MM.1S (cell line): Measurements from ENCODE around the gene CFAP90.

Experiments
- DNase-seq: peaks from one replicate; pipeline ENCODE4 v3.0.0-alpha.2; 2015
- H2AFZ ChIP-seq: fragments of 300-600 bp; sonication (generic); 2 replicates; pipeline ENCODE4 v1.6.0; 2016; ENCODE audit warnings: antibody characterized with exemption, low read length
- H3F3A ChIP-seq: fragments of 300-600 bp; sonication (generic); 2 replicates; pipeline ENCODE4 v1.6.1; 2016; ENCODE audit warnings: mild to moderate bottlenecking, antibody characterized with exemption, low read length, moderate library complexity, mixed read lengths; ENCODE audit not compliant: insufficient read depth
- H3K27ac ChIP-seq: fragments of 300-600 bp; sonication (generic); 2 replicates; pipeline ENCODE4 v1.5.1; 2016; ENCODE audit warnings: mild to moderate bottlenecking, low read length
- H3K27me3 ChIP-seq: fragments of 300-600 bp; sonication (generic); replicated peaks from 2 replicates; pipeline ENCODE4 v1.6.0; 2016; ENCODE audit warnings: low read length; ENCODE audit not compliant: insufficient read depth
- H3K36me3 ChIP-seq: fragments of 300-600 bp; sonication (generic); replicated peaks from 2 replicates; pipeline ENCODE4 v1.6.1; 2016; ENCODE audit warnings: mild to moderate bottlenecking, low read length, mixed read lengths; ENCODE audit not compliant: insufficient read depth
- H3K4me1 ChIP-seq: fragments of 300-600 bp; sonication (generic); 2 replicates; pipeline ENCODE4 v1.6.1; 2016; ENCODE audit warnings: low read length, mixed read lengths
- H3K4me2 ChIP-seq: fragments of 300-600 bp; sonication (generic); 2 replicates; pipeline ENCODE4 v1.6.0; 2016; ENCODE audit warnings: low read depth, low read length
- H3K4me3 ChIP-seq: fragments of 300-600 bp; sonication (generic); 2 replicates; pipeline ENCODE4 v1.5.1; 2016; ENCODE audit warnings: low read length, mixed read lengths
- H3K79me2 ChIP-seq: fragments of 300-600 bp; sonication (generic); 2 replicates; pipeline ENCODE4 v1.6.1; 2016; ENCODE audit warnings: mixed run types, low read length, mixed read lengths
- H3K9ac ChIP-seq: fragments of 300-600 bp; sonication (generic); 2 replicates; pipeline ENCODE4 v1.6.1; 2016; ENCODE audit warnings: low read length, mixed read lengths
- H3K9me2 ChIP-seq: fragments of 300-600 bp; sonication (generic); replicated peaks from 2 replicates; pipeline ENCODE4 v1.6.1; 2016; ENCODE audit warnings: mild to moderate bottlenecking, low read length, mixed read lengths; ENCODE audit not compliant: insufficient read depth
- H3K9me3 ChIP-seq: fragments of 300-600 bp; sonication (generic); replicated peaks from 2 replicates; pipeline ENCODE4 v1.6.1; 2016; ENCODE audit warnings: mild to moderate bottlenecking, low read length, mixed read lengths; ENCODE audit not compliant: insufficient read depth
- H4K20me1 ChIP-seq: fragments of 300-600 bp; sonication (generic); 2 replicates; pipeline ENCODE4 v1.6.1; 2016; ENCODE audit warnings: mild to moderate bottlenecking, low read length, moderate library complexity, mixed read lengths; ENCODE audit not compliant: insufficient read depth
- CTCF ChIP-seq: fragments of 300-600 bp; sonication (generic); IDR thresholded peaks from 2 replicates; pipeline ENCODE4 v1.5.1; 2016; ENCODE audit warnings: antibody characterized with exemption, low read length, mixed read lengths
- EZH2 ChIP-seq: fragments of 300-600 bp; sonication (generic); optimal IDR thresholded peaks from 2 replicates; pipeline ENCODE3; 2017; ENCODE audit warnings: low read depth, mild to moderate bottlenecking, antibody characterized with exemption, low read length, mixed read lengths
- EZH2phosphoT487 ChIP-seq: fragments of 300-600 bp; sonication (generic); IDR thresholded peaks from 2 replicates; pipeline ENCODE4 v1.6.1; 2018; ENCODE audit warnings: antibody characterized with exemption, low read length

The CFAP90 gene

GRCh38 chr5:7851240-7851592, 283 bp upstream of the CFAP90 start:
- Histone ChIP-seq H3K27me3 (no peaks in the 10 kb centered on the region), H3K4me1 (no peaks in the 10 kb centered on the region), H3K4me2 (peak overlapping the region; percentile 32; the same call in 1 of the 2 replicates), H3K36me3 (no peaks in the 10 kb centered on the region), H4K20me1 (no peaks in the 10 kb centered on the region), H3F3A (no peaks in the 10 kb centered on the region), H2AFZ (no peak overlapping the region), H3K9me3 (no peaks in the 10 kb centered on the region), H3K79me2 (no peaks in the 10 kb centered on the region), H3K9me2 (no peaks in the 10 kb centered on the region), H3K4me3 (no peak overlapping the region), H3K9ac (no peak overlapping the region), H3K27ac (no peak overlapping the region)
- DNase-seq: no peak
- TF ChIP-seq EZH2: no peak
- no peak for TF ChIP-seq EZH2phosphoT487
- no peak for TF ChIP-seq CTCF

- H3K9me2 ChIP-seq: no peaks in the 10 kb centered on the region
- H3K9ac ChIP-seq: no peak overlapping the region
- H3K36me3 ChIP-seq: no peaks in the 10 kb centered on the region
- no peak overlapping the region for H2AFZ ChIP-seq
- H3K9me3 ChIP-seq: no peaks in the 10 kb centered on the region
- no peaks in the 10 kb centered on the region for H3K79me2 ChIP-seq
- TF ChIP-seq EZH2phosphoT487 (no peak), CTCF (no peak), EZH2 (no peak)
- H3F3A ChIP-seq: no peaks in the 10 kb centered on the region
- no peak overlapping the region for H3K27ac ChIP-seq
- DNase-seq: no peak
- no peaks in the 10 kb centered on the region for H3K4me1 ChIP-seq
- no peaks in the 10 kb centered on the region for H3K27me3 ChIP-seq
- H3K4me3 ChIP-seq: no peak overlapping the region
- H3K4me2 ChIP-seq: no peak overlapping the region
- no peaks in the 10 kb centered on the region for H4K20me1 ChIP-seq
These were observed 1.1 kb downstream of the CFAP90 start for GRCh38 chr5:7849681-7850394.

GRCh38 chr5:7848296-7848695, 2.6 kb downstream of the CFAP90 start:
- no peaks in the 10 kb centered on the region for H3K27me3 ChIP-seq
- TF ChIP-seq CTCF (no peak), EZH2 (no peak), EZH2phosphoT487 (no peak)
- no peaks in the 10 kb centered on the region for H3K36me3 ChIP-seq
- H3K9ac ChIP-seq: no peak overlapping the region
- H3K79me2 ChIP-seq: no peaks in the 10 kb centered on the region
- H2AFZ ChIP-seq: no peak overlapping the region
- H3K4me1 ChIP-seq: no peaks in the 10 kb centered on the region
- H3K9me2 ChIP-seq: no peaks in the 10 kb centered on the region
- no peak overlapping the region for H3K4me3 ChIP-seq
- H3K4me2 ChIP-seq: no peak overlapping the region
- no peaks in the 10 kb centered on the region for H4K20me1 ChIP-seq
- no peak for DNase-seq
- no peaks in the 10 kb centered on the region for H3K9me3 ChIP-seq
- H3K27ac ChIP-seq: no peak overlapping the region
- H3F3A ChIP-seq: no peaks in the 10 kb centered on the region
